PC-9 (cell line): ENCODE results near the gene CLCN5.

Source experiments
- EZH2 ChIP-seq: fragments of 200-600 bp; sonication (generic); IDR thresholded peaks from 2 replicates; pipeline ENCODE4 v1.8.0; 2017; ENCODE audit warnings: antibody characterized with exemption, low read depth
- TF ChIP-seq, protein P1 (sequence below): fragments of 200-600 bp; sonication (generic); conservative IDR thresholded peaks from 2 replicates; pipeline ENCODE4 v1.6.1; 2017; ENCODE audit warnings: mixed run types, antibody characterized with exemption, mild to moderate bottlenecking, moderate library complexity

DNA sequence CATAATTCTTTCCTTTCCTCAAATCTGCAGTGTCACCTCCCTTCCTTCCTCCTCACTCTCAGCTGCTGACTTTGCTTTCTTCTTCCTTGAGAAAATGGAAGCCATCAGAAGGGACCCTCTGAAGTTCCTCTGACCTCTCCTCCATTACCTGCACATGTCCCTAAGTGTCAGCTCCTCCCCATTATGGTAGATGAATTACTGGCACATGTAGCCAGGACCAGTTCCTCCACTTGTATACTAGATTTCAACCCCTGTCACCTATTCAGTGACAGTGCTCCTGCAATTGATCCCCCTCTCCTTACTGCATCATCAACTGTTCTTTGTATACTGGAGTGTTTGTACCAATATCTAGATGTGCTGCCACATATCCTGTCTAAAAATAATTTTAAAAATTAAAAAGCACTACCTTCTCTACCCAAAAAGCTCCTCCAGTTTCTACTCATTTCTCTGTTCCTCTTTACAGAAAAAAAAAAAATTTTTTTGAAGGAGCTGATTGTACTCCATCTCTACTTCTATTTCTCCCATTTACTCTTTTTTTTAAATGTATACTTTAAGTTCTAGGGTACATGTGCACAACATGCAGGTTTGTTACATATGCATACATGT lies 78.6 kb downstream of the CLCN5 start:
- TF ChIP-seq, protein P1, sequence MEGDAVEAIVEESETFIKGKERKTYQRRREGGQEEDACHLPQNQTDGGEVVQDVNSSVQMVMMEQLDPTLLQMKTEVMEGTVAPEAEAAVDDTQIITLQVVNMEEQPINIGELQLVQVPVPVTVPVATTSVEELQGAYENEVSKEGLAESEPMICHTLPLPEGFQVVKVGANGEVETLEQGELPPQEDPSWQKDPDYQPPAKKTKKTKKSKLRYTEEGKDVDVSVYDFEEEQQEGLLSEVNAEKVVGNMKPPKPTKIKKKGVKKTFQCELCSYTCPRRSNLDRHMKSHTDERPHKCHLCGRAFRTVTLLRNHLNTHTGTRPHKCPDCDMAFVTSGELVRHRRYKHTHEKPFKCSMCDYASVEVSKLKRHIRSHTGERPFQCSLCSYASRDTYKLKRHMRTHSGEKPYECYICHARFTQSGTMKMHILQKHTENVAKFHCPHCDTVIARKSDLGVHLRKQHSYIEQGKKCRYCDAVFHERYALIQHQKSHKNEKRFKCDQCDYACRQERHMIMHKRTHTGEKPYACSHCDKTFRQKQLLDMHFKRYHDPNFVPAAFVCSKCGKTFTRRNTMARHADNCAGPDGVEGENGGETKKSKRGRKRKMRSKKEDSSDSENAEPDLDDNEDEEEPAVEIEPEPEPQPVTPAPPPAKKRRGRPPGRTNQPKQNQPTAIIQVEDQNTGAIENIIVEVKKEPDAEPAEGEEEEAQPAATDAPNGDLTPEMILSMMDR = no peak
- TF ChIP-seq EZH2 = no peak
